Right lobe of liver (tissue), 4 donors: ENCODE measurements around the gene DYRK1A.

Source experiments
- POLR2A ChIP-seq: fragments of 450-650 bp; IDR thresholded peaks from one replicate; pipeline ENCODE4 v1.6.1; 2017; ENCODE audit warnings: antibody characterized with exemption, mild to moderate bottlenecking
- TF ChIP-seq, protein P1 (sequence below), 4 donors: fragments of 200-600 bp in 3 of 4; fragments of 450-650 bp in 1 of 4; IDR thresholded peaks; one replicate each; pipeline versions ENCODE4 v1.5.1 to v1.8.0; 2016 to 2022; ENCODE audit warnings: antibody characterized with exemption in 4 of 4, mild to moderate bottlenecking in 2 of 4
- donor health status: DM: no; HTN: no; CAD: no.
- donor health status: DM: no; HTN: no; CAD: no.
- donor health status: DM: no; HTN: yes; CAD: no.

DNA sequence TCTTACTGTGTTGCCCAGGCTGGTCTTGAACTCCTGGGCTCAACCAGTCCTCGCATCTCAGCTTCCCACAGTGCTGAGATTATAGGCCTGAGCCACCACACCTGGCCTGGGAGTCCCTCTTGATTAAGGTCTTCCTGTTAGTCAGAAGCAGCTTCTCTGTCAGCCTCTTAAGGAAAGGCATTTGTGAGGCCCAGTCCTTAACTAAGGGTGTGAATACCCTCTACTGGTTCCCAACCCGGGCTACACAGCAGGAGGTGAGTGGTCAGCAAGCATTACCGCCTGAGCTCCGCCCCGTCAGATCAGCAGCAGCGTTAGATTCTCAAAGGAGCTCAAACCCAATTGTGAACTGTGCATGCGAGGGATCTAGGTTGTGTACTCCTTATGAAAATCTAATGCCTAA lies 117.2 kb downstream of the DYRK1A start:
- TF ChIP-seq, protein P1, sequence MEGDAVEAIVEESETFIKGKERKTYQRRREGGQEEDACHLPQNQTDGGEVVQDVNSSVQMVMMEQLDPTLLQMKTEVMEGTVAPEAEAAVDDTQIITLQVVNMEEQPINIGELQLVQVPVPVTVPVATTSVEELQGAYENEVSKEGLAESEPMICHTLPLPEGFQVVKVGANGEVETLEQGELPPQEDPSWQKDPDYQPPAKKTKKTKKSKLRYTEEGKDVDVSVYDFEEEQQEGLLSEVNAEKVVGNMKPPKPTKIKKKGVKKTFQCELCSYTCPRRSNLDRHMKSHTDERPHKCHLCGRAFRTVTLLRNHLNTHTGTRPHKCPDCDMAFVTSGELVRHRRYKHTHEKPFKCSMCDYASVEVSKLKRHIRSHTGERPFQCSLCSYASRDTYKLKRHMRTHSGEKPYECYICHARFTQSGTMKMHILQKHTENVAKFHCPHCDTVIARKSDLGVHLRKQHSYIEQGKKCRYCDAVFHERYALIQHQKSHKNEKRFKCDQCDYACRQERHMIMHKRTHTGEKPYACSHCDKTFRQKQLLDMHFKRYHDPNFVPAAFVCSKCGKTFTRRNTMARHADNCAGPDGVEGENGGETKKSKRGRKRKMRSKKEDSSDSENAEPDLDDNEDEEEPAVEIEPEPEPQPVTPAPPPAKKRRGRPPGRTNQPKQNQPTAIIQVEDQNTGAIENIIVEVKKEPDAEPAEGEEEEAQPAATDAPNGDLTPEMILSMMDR (IDR thresholded peaks at IDR 0.05), result no peak
- no peak for TF ChIP-seq POLR2A
